ENCODE data around the gene ADAMTS9.

GRCh38 chr3:64536166-64536565, 151.6 kb downstream of the ADAMTS9 start:
- TF ChIP-seq, protein P1, sequence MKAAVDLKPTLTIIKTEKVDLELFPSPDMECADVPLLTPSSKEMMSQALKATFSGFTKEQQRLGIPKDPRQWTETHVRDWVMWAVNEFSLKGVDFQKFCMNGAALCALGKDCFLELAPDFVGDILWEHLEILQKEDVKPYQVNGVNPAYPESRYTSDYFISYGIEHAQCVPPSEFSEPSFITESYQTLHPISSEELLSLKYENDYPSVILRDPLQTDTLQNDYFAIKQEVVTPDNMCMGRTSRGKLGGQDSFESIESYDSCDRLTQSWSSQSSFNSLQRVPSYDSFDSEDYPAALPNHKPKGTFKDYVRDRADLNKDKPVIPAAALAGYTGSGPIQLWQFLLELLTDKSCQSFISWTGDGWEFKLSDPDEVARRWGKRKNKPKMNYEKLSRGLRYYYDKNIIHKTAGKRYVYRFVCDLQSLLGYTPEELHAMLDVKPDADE (IDR thresholded peaks at IDR 0.05): no peak
- TF ChIP-seq CTCF (conservative IDR thresholded peaks at IDR 0.05; ENCODE audit: low read depth in 2 of 2) (no peak), EZH2phosphoT487 (IDR thresholded peaks at IDR 0.05; ENCODE audit: unreplicated experiment) (no peak)
- TF ChIP-seq, protein P2, sequence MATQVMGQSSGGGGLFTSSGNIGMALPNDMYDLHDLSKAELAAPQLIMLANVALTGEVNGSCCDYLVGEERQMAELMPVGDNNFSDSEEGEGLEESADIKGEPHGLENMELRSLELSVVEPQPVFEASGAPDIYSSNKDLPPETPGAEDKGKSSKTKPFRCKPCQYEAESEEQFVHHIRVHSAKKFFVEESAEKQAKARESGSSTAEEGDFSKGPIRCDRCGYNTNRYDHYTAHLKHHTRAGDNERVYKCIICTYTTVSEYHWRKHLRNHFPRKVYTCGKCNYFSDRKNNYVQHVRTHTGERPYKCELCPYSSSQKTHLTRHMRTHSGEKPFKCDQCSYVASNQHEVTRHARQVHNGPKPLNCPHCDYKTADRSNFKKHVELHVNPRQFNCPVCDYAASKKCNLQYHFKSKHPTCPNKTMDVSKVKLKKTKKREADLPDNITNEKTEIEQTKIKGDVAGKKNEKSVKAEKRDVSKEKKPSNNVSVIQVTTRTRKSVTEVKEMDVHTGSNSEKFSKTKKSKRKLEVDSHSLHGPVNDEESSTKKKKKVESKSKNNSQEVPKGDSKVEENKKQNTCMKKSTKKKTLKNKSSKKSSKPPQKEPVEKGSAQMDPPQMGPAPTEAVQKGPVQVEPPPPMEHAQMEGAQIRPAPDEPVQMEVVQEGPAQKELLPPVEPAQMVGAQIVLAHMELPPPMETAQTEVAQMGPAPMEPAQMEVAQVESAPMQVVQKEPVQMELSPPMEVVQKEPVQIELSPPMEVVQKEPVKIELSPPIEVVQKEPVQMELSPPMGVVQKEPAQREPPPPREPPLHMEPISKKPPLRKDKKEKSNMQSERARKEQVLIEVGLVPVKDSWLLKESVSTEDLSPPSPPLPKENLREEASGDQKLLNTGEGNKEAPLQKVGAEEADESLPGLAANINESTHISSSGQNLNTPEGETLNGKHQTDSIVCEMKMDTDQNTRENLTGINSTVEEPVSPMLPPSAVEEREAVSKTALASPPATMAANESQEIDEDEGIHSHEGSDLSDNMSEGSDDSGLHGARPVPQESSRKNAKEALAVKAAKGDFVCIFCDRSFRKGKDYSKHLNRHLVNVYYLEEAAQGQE (IDR thresholded peaks at IDR 0.05; ENCODE audit: unreplicated experiment): no peak
